ENCODE data around the gene CIZ1. TPM values are rescaled to one million over a fixed set of nuclear protein-coding genes. Genes with fewer than 3 reads are reported as not detected.

CIZ1 gene
- total and polyA plus RNA-seq, 9 of the 15 experiments (the other 6 are each of a cell fraction or from before 2014, with no cell fraction given), result 6.6 to 329 (median 87.8) TPM

DNA sequence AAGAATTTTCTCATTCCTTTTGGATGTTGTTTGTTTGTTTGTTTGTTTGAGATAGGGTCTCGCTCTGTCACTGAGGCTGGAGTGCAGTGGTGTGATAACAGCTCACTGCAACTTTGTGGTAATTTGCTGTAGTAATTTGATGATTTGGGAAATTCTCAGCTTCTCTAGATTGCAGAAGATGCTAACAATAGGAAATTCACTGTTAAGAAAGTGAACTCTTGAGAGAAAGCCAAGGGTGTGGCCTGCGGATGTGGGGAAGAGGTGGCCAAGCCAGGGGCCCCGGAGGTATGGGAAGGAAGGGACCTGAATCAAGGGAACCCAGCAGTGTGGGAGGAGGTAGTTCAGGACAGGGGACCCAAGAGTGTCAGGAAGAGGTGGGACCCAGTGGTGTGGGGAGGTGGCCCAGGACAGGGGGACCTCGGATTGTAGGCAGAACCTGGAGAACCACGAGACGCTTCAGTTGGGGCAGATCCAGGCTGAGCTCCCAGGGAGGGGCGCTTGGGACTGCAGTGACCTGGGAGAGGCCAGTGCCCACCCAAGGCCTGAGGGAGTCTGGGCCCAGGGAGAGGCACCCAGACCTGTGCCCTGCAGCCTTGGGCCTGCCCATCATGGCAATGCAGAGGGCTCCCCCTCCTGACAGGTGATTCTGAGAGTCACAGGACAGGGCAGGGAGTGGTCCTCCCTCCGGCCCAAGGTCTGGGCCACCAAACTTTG is 47.7 kb downstream of the CIZ1 start (continued):
- TF ChIP-seq, protein P1, sequence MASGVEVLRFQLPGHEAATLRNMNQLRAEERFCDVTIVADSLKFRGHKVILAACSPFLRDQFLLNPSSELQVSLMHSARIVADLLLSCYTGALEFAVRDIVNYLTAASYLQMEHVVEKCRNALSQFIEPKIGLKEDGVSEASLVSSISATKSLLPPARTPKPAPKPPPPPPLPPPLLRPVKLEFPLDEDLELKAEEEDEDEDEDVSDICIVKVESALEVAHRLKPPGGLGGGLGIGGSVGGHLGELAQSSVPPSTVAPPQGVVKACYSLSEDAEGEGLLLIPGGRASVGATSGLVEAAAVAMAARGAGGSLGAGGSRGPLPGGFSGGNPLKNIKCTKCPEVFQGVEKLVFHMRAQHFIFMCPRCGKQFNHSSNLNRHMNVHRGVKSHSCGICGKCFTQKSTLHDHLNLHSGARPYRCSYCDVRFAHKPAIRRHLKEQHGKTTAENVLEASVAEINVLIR (CRISPR knock-in tag; IDR thresholded peaks at IDR 0.05), result no peak
- TF ChIP-seq ZNF212 (CRISPR knock-in tag; IDR thresholded peaks at IDR 0.05) (no peak), ZNF780A (CRISPR knock-in tag; IDR thresholded peaks at IDR 0.05) (no peak), LEF1 (IDR thresholded peaks at IDR 0.05) (no peak; the same call in 1 of the 2 replicates), ZC3H4 (CRISPR knock-in tag; IDR thresholded peaks at IDR 0.05; ENCODE audit: borderline replicate concordance) (no peak), SRSF1 (IDR thresholded peaks at IDR 0.05; ENCODE audit: low read depth, low read length) (no peak), CEBPB (tag; IDR thresholded peaks at IDR 0.05) (no peak), ZNF134 (CRISPR knock-in tag; conservative IDR thresholded peaks at IDR 0.05) (no peak), ZEB2 (IDR thresholded peaks at IDR 0.05) (no peak), POLR2B (IDR thresholded peaks at IDR 0.05; ENCODE audit: low read depth, partially characterized antibody) (no peak), EWSR1 (IDR thresholded peaks at IDR 0.05; ENCODE audit: borderline replicate concordance, low read depth, partially characterized antibody) (no peak), HDAC1 (IDR thresholded peaks at IDR 0.05) (peak in 1 of 2 experiments; percentile 22; a peak in 1 of 4 replicates), KAT7 (CRISPR knock-in tag; IDR thresholded peaks at IDR 0.05; ENCODE audit: borderline replicate concordance) (no peak), MAFG (tag; conservative IDR thresholded peaks at IDR 0.05) (no peak), JUN (IDR thresholded peaks at IDR 0.05; ENCODE audit: borderline replicate concordance, low read depth, low read length) (no peak), JUN (CRISPR knock-in tag; IDR thresholded peaks at IDR 0.05; ENCODE audit: borderline replicate concordance) (no peak), PRPF4 (IDR thresholded peaks at IDR 0.05; ENCODE audit: insufficient read depth, low read depth, low read length, poor library complexity, severe bottlenecking) (no peak)
- TF ChIP-seq, protein P2, sequence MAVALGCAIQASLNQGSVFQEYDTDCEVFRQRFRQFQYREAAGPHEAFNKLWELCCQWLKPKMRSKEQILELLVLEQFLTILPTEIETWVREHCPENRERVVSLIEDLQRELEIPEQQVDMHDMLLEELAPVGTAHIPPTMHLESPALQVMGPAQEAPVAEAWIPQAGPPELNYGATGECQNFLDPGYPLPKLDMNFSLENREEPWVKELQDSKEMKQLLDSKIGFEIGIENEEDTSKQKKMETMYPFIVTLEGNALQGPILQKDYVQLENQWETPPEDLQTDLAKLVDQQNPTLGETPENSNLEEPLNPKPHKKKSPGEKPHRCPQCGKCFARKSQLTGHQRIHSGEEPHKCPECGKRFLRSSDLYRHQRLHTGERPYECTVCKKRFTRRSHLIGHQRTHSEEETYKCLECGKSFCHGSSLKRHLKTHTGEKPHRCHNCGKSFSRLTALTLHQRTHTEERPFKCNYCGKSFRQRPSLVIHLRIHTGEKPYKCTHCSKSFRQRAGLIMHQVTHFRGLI (CRISPR knock-in tag; IDR thresholded peaks at IDR 0.05), result no peak
- TF ChIP-seq, protein P3, sequence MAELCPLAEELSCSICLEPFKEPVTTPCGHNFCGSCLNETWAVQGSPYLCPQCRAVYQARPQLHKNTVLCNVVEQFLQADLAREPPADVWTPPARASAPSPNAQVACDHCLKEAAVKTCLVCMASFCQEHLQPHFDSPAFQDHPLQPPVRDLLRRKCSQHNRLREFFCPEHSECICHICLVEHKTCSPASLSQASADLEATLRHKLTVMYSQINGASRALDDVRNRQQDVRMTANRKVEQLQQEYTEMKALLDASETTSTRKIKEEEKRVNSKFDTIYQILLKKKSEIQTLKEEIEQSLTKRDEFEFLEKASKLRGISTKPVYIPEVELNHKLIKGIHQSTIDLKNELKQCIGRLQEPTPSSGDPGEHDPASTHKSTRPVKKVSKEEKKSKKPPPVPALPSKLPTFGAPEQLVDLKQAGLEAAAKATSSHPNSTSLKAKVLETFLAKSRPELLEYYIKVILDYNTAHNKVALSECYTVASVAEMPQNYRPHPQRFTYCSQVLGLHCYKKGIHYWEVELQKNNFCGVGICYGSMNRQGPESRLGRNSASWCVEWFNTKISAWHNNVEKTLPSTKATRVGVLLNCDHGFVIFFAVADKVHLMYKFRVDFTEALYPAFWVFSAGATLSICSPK (IDR thresholded peaks at IDR 0.05; ENCODE audit: borderline replicate concordance), result no peak
- TF ChIP-seq, protein P4, sequence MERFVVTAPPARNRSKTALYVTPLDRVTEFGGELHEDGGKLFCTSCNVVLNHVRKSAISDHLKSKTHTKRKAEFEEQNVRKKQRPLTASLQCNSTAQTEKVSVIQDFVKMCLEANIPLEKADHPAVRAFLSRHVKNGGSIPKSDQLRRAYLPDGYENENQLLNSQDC (CRISPR knock-in tag; IDR thresholded peaks at IDR 0.05), result no peak
- TF ChIP-seq, protein P5, sequence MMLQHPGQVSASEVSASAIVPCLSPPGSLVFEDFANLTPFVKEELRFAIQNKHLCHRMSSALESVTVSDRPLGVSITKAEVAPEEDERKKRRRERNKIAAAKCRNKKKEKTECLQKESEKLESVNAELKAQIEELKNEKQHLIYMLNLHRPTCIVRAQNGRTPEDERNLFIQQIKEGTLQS (IDR thresholded peaks at IDR 0.05), result 0 out of 2 replicates have a peak, but pooled peaks have one; percentile 2
- TF ChIP-seq, protein P5 (CRISPR knock-in tag; conservative IDR thresholded peaks at IDR 0.05), result no peak

Data from K562 (cell line).